ENCODE results near the gene PRAC2.

GRCh38 chr17:48738803-48739526 is 16.0 kb downstream of the PRAC2 start:
- TF ChIP-seq POLR2AphosphoS5 (IDR thresholded peaks at IDR 0.05; ENCODE audit: low read depth, low read length) (no peak), SIN3A (IDR thresholded peaks at IDR 0.05; ENCODE audit: borderline replicate concordance, insufficient read depth, low read length) (no peak), TAF1 (IDR thresholded peaks at IDR 0.05; ENCODE audit: borderline replicate concordance, insufficient read depth, low read length) (no peak), FOXP2 (optimal IDR thresholded peaks at IDR 0.05; ENCODE audit: borderline replicate concordance, extremely low read depth, extremely low read length, insufficient read depth) (no peak), REST (IDR thresholded peaks at IDR 0.05; ENCODE audit: insufficient read depth in 1 of 2, low read depth in 2 of 2, low read length in 2 of 2) (no peak)
